WTC11 (cell line): ENCODE results near the gene SST.

ENCODE experiments used
- CTCF ChIP-seq: fragments of 200-600 bp; IDR thresholded peaks from 2 replicates; pipeline ENCODE4 v1.8.0; 2022; ENCODE audit warnings: antibody characterized with exemption
- TF ChIP-seq, protein P1 (sequence below): sonication (generic); formaldehyde crosslinking; IDR thresholded peaks from 2 replicates; pipeline ENCODE4 v1.8.0; 2022; ENCODE audit warnings: mild to moderate bottlenecking, missing genetic modification reagents

- TF ChIP-seq, protein P1, sequence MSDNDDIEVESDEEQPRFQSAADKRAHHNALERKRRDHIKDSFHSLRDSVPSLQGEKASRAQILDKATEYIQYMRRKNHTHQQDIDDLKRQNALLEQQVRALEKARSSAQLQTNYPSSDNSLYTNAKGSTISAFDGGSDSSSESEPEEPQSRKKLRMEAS (CRISPR knock-in tag): no peak
- TF ChIP-seq CTCF: no peak
These were observed 8.9 kb downstream of the SST start for GRCh38 chr3:187661267-187661666.
